ENCODE data around the gene CACNA2D2. TPM values are rescaled to one million over a fixed set of nuclear protein-coding genes. Genes with fewer than 3 reads are reported as not detected.
A peak's percentile ranks its signal among the peaks of the same experiment; 100 is the strongest.

CACNA2D2 gene
- total RNA-seq, 2 donors from 2014 or later, result 5.6 to 9.1 TPM

DNA sequence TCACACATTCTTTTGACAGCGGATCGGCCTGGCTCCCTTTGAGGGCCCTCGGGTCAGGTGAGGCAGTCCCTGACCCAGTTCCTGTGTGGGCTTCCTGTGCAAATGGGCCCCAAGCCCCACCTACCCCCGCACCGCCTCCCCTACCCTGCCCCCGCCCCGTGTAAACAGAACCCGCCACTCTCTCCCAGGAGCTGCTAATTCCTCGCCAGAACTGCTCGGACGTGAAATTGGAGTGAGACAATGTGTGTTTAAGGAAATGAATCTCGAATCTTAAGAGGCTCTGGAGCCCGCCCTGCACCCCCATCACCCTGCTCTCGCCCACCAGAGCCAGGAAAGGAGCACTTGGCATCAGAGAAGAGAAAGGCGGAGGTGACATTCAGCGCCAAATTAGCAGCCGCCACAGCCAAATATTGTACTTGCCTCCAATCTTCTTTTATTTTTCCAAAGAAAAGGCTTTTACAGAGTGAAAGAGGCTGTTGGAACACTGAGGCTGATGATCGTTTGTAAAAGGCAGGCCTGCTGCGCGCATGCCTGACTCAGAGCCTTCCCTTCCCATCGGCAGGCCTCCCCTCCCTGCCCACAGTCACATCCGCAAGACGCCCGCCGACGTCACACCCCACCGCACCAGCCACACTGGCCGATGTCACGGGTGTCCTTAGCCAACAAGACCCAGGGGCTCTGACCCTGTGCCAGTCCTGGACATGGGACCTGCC, 53.1 kb downstream of the CACNA2D2 start:
- DNase-seq (ENCODE audit: low spot score), result peak; percentile 58
- H3K4me1 ChIP-seq (replicated peaks), result peaks cover 3% of the 10 kb centered on the region
- 12% methylated on average over 28 of the region's 29 CpGs for WGBS
- H3K27me3 ChIP-seq (replicated peaks; ENCODE audit: insufficient read depth), result no peaks in the 10 kb centered on the region
- no peaks in the 10 kb centered on the region for H3K36me3 ChIP-seq
- intact Hi-C loops (cut with DNase I), result no loop called here
- peak overlapping the region; percentile 7 to 11 for H3K4me3 ChIP-seq
- H3K9me3 ChIP-seq, result no peaks in the 10 kb centered on the region
- TF ChIP-seq POLR2A (IDR thresholded peaks at IDR 0.05) (peak; percentile 26), POLR2AphosphoS5 (IDR thresholded peaks at IDR 0.05) (peak; percentile 35)
- TF ChIP-seq, protein P1, sequence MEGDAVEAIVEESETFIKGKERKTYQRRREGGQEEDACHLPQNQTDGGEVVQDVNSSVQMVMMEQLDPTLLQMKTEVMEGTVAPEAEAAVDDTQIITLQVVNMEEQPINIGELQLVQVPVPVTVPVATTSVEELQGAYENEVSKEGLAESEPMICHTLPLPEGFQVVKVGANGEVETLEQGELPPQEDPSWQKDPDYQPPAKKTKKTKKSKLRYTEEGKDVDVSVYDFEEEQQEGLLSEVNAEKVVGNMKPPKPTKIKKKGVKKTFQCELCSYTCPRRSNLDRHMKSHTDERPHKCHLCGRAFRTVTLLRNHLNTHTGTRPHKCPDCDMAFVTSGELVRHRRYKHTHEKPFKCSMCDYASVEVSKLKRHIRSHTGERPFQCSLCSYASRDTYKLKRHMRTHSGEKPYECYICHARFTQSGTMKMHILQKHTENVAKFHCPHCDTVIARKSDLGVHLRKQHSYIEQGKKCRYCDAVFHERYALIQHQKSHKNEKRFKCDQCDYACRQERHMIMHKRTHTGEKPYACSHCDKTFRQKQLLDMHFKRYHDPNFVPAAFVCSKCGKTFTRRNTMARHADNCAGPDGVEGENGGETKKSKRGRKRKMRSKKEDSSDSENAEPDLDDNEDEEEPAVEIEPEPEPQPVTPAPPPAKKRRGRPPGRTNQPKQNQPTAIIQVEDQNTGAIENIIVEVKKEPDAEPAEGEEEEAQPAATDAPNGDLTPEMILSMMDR (IDR thresholded peaks at IDR 0.05), result no peak
- peak overlapping the region; percentile 69 to 82 for H3K27ac ChIP-seq

DNA sequence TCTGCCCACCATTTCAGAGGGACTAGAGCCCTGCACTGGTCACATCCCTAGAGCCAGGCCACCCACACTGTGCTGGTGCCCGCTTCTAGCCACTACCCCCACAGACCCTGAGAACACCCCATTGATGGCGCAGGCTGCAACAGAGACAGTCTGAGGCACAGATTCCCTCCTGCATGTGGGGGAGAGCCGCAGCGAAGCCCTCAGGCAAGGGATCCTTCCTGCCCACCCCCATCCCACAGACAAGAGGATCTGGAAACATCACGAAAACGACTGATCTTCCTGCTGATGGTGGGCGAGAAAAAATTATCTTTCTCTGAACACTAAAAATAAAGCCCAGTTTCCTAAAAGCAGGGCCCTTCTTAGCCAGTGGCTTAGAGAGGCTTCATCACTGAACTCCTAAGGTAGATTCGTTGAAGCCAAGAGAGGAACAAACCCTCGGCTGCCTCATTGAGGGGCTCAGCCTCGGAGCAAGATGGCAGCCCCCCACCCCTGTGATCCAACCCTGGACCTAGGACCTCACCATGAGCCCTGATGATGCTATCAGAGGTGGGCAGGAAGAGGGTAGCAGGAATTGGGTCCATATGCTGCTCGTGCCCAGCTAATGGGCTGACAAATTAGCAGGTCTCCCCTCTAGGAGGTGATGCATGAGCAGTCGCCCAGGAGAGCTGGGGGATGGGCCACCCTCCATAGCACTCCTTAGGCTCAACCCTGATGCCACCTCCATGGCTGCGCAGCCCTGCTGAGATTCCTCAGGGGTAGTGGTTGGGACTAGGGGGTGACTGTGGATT, 54.5 kb downstream of the CACNA2D2 start:
- peaks cover 3% of the 10 kb centered on the region for H3K4me1 ChIP-seq (replicated peaks)
- 89% methylated on average over 13 of the region's 13 CpGs for WGBS
- TF ChIP-seq POLR2AphosphoS5 (IDR thresholded peaks at IDR 0.05), result no peak
- TF ChIP-seq, protein P1 (IDR thresholded peaks at IDR 0.05), result no peak
- no peak for TF ChIP-seq POLR2A (IDR thresholded peaks at IDR 0.05)

DNA sequence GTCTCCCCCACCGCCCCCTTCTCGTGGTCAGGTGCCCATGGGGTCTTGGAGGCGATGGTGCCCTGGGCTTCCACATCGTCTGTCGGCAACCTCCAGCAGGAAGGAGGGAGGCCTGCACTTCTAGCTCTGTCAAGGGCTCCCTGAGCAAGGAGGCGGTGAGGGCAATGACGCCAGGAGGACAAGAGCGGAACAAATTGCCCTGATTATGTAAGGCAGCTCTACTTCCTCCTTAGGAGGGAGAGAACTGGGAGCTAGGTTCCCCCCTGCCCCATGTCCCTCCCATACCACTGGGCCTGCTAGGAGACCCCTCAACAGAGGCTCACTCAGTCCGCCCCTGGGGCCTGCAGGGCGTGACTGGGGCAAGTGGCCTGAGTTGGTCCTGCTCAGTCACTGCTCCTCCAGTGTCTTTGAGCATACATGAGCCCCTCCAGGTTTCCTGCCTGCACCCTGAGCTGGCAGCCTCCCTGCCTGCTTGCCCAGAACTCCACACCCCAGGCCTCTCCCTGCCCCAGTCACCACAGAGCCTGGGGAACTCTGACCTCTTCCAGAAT, 56.1 kb downstream of the CACNA2D2 start:
- H3K4me1 ChIP-seq (replicated peaks), result peaks cover 9% of the 10 kb centered on the region

More for the DNA sequence above, 54.5 kb downstream of the CACNA2D2 start:
- intact Hi-C loops (cut with DNase I), result no loop called here
- Histone ChIP-seq H3K4me3 (no peak overlapping the region), H3K27me3 (replicated peaks; ENCODE audit: insufficient read depth) (no peaks in the 10 kb centered on the region), H3K9me3 (no peaks in the 10 kb centered on the region), H3K27ac (no peak overlapping the region), H3K36me3 (no peaks in the 10 kb centered on the region)
- DNase-seq (ENCODE audit: low spot score), result no peak

DNA sequence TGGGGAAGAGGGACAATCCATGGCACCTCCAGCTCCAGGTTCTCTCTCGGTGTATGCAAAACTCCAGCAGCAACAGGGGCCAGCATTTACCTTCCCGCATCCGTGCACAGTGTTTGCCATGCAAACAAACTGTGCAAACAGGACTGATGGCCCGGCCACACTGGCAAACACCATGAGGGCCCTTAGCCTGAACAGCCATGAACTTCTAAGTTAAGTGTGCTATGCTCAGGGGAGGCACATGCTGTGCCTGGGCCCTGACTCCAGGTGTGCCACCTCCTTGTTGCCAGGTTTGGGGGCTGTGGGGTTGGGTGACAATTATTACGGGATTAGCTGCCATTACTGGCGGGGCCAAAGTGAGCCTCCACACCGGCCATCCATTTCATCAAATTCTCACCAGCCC, 57.5 kb downstream of the CACNA2D2 start:
- Histone ChIP-seq H3K4me3 (no peak overlapping the region), H3K27ac (peak overlapping the region in 1 of 2 donors; percentile 42), H3K4me1 (replicated peaks) (peaks cover 9% of the 10 kb centered on the region), H3K36me3 (no peaks in the 10 kb centered on the region), H3K9me3 (no peaks in the 10 kb centered on the region), H3K27me3 (replicated peaks; ENCODE audit: insufficient read depth) (no peaks in the 10 kb centered on the region)
- TF ChIP-seq, protein P1 (IDR thresholded peaks at IDR 0.05), result no peak
- peak; percentile 71 for TF ChIP-seq POLR2AphosphoS5 (IDR thresholded peaks at IDR 0.05)
- 67% methylated on average over 7 of the region's 7 CpGs for WGBS
- peak; percentile 61 for DNase-seq (ENCODE audit: low spot score)
- intact Hi-C loops (cut with DNase I), result no loop called here

More for the DNA sequence above, 56.1 kb downstream of the CACNA2D2 start:
- H3K4me3 ChIP-seq, result no peak overlapping the region
- WGBS, result 89% methylated on average over 10 of the region's 10 CpGs
- TF ChIP-seq, protein P1 (IDR thresholded peaks at IDR 0.05), result no peak
- TF ChIP-seq POLR2A (IDR thresholded peaks at IDR 0.05), result no peak
- TF ChIP-seq POLR2AphosphoS5 (IDR thresholded peaks at IDR 0.05), result no peak
- DNase-seq (ENCODE audit: low spot score), result no peak
- no peaks in the 10 kb centered on the region for H3K36me3 ChIP-seq
- H3K27me3 ChIP-seq (replicated peaks; ENCODE audit: insufficient read depth), result no peaks in the 10 kb centered on the region
- no peaks in the 10 kb centered on the region for H3K9me3 ChIP-seq
- no peak overlapping the region for H3K27ac ChIP-seq
- intact Hi-C loops (cut with DNase I), result no loop called here

Measured in prostate gland (tissue), 2 donors.